Activated naive CD4-positive, alpha-beta T cell treated with anti-CD3 and anti-CD28 coated beads, Interleukin-2, amount 50 U/mL, for 72 hours (primary cell): ENCODE results near the gene KCNJ18. TPM values are rescaled to one million over a fixed set of nuclear protein-coding genes. Genes with fewer than 3 reads are reported as not detected.
"Not testable (repeated sequence)": the region's sequence is repeated elsewhere in the genome, so short reads cannot be mapped to it uniquely, and the experiment has no call there.

ENCODE experiments used
- ATAC-seq, 2 donors: fragments of 150-1000 bp; cut with Tn5 transposase; 2 replicates each; pipeline ENCODE4 v1.10.0; 2021; ENCODE audit warnings: mild to moderate bottlenecking in 2 of 2, moderate library complexity in 2 of 2
- DNase-seq, 2 donors: peaks; one replicate each; pipeline ENCODE4 v3.0.0; 2021 to 2022; ENCODE audit warnings: low spot score in 2 of 2
- H3K27ac Mint-ChIP-seq, 2 donors: one replicate each; pipeline ENCODE4 v1.8.0; 2022; ENCODE audit warnings: mild to moderate bottlenecking in 2 of 2, mixed read lengths in 2 of 2
- H3K36me3 Mint-ChIP-seq, 2 donors: one replicate each; pipeline ENCODE4 v1.8.0; 2022; ENCODE audit warnings: mixed read lengths in 2 of 2
- H3K9me3 Mint-ChIP-seq, 2 donors: one replicate each; pipeline ENCODE4 v1.8.0; 2022; ENCODE audit warnings: mixed read lengths in 2 of 2
- total RNA-seq, 2 donors: library from RNA; stranded (reverse); gene quantifications; one replicate each; pipeline ENCODE4 v1.2.3, GENCODE V29; 2022

KCNJ18 gene
- total RNA-seq, 2 donors from 2014 or later, result not detected

DNA sequence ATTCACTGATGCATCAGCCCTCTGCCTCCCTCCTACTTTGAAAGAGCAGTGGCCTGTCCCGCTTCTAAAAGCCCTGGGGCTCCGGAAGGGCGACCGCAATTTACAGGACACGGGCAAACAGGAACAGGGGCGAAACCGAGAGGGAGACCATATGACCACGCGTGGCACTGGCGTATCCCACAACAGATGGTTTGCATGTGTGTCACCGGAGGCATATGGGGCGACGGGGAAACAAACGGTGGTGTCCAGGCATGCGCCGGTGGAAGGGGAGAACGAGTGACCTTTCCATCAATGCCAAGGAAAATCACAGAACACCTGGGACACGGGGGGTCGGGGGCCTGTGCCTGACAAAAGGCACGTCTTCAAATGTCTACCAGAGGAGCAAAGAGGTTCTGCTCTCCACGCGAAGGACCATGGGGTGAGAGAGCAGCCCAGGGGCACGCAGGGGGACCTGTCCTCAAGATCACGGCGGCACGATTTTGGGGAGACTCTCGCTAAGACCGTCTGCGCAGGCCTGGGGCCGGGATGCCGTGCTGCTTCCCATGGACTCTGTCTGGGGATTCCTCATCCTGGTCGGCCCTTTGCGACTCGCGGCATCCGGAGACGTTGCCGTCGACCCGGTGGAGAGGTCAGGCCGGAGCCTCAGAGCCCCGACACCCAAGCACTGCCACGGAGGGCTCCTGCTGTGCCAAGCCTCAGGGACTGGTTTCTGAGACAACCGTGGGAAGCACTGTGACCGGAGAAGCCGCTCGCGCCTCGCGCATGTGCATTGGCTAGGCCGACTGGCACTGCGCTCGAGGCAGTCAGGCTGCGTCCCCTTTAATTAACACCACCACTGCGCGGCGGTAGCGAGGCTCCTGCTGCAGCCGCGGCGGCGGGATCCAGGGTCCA lies 12.8 kb upstream of the KCNJ18 start:
- H3K27ac Mint-ChIP-seq, result no peak overlapping the region
- DNase-seq (peak in 1 of 2 donors; percentile 41), ATAC-seq (no peak)
- no peaks in the 10 kb centered on the region for H3K36me3 Mint-ChIP-seq
- peaks cover 0 to 3% of the 10 kb centered on the region in 2 donors for H3K9me3 Mint-ChIP-seq

DNA sequence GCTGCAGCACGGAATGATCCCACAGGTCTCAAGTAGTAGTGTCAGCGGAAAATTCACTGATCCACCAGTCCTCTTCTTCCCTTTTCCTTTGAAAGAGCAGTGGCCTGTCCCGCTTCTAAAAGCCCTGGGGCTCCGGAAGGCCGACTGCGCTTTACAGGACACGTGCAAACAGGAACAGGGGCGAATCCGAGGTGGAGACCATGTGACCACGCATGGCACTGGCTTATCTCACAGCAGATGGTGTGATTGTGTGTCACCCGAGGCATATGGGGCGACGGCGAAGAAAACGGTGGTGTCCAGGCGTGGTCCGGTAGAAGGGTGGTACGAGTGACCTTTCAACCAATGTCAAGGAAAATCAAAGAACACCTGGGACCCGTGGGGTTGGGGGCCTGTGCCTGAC lies 12.0 kb upstream of the KCNJ18 start:
- ATAC-seq, result no peak
- no peak for DNase-seq
- no peaks in the 10 kb centered on the region for H3K36me3 Mint-ChIP-seq
- H3K9me3 Mint-ChIP-seq, result peaks cover 0 to 3% of the 10 kb centered on the region in 2 donors
- H3K27ac Mint-ChIP-seq, result no peak overlapping the region

DNA sequence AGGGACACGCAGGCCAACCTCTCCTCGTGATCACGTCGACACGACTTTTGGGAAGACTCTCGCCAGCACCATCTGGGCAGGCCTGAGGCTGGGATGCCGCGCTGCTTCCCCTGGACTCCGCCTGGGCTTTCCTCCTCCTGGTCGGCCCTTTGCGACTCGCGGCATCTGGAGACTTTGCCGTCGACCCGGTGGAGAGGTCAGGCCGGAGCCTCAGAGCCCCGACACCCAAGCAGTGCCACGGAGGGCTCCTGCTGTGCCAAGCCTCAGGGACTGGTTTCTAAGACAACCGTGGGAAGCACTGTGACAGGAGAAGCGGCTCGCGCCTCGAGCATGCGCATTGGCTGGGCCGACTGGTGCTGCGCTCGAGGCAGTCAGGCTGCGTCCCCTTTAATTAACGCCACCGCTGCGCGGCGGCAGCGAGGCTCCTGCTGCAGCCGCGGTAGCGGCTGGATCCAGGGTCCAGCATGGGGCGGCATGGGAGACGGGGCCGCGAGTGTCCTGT lies 11.4 kb upstream of the KCNJ18 start:
- H3K27ac Mint-ChIP-seq, H3K9me3 Mint-ChIP-seq, ATAC-seq, H3K36me3 Mint-ChIP-seq: not testable (repeated sequence)
- peak in 1 of 2 donors; percentile 42 for DNase-seq

DNA sequence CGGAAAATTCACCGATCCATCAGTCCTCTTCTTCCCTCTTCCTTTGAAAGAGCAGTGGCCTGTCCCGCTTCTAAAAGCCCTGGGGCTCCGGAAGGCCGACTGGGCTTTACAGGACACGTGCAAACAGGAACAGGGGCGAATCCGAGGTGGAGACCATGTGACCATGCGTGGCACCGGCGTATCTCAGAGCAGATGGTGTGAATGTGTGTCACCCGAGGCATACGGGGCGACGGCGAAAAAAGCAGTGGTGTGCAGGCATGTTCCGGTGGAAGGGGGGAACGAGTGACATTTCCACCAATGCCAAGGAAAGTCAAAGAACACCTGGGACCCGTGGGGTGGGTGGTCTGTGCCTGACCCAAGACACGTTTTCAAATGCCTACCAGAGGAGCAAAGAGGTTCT lies 10.7 kb upstream of the KCNJ18 start:
- H3K36me3 Mint-ChIP-seq, H3K9me3 Mint-ChIP-seq, H3K27ac Mint-ChIP-seq, ATAC-seq: not testable (repeated sequence)
- peak in 1 of 2 donors; percentile 35 for DNase-seq

DNA sequence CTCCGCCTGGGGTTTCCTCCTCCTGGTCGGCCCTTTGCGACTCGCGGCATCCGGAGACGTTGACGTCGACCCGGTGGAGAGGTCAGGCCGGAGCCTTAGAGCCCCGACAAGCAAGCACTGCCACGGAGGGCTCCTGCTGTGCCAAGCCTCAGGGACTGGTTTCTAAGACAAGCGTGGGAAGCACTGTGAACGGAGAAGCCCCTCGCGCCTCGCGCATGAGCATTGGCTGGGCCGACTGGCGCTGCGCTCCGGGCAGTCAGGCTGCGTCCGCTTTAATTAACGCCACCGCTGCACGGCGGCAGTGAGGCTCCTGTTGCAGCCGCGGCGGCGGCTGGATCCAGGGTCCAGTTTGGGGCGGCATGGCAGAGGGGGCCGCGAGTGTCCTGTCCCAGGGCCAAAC lies 10.2 kb upstream of the KCNJ18 start:
- H3K9me3 Mint-ChIP-seq, H3K36me3 Mint-ChIP-seq, DNase-seq, ATAC-seq, H3K27ac Mint-ChIP-seq: not testable (repeated sequence)

DNA sequence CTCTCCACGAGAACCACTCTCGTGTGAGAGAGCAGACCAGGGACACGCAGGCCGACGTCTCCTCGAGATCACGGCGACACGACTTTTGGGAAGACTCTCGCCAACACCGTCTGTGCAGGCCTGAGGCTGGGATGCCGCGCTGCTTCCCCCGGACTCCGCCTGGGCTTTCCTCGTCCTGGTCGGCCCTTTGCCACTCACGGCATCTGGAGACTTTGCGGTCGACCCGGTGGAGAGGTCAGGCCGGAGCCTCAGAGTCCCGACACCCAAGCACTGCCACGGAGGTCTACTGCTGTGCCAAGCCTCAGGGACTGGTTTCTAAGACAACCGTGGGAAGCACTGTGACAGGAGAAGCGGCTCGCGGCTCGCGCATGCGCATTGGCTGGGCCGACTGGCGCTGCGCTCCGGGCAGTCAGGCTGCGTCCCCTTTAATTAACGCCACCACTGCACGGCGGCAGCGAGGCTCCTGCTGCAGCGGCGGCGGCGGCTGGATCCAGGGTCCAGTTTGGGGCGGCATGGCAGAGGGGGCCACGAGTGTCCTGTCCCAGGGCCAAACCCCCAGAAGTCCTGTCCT lies 9.1 kb upstream of the KCNJ18 start:
- H3K27ac Mint-ChIP-seq, ATAC-seq, H3K36me3 Mint-ChIP-seq, DNase-seq, H3K9me3 Mint-ChIP-seq: not testable (repeated sequence)

DNA sequence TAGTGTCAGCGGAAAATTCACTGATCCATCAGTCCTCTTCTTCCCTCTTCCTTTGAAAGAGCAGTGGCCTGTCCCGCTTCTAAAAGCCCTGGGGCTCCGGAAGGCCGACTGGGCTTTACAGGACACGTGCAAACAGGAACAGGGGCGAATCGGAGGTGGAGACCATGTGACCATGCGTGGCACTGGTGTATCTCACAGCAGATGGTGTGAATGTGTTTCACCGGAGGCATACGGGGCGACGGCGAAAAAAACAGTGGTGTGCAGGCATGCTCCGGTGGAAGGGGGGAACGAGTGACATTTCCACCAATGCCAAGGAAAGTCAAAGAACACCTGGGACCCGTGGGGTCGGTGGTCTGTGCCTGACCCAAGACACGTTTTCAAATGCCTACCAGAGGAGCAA lies 8.4 kb upstream of the KCNJ18 start:
- not testable (repeated sequence) for H3K9me3 Mint-ChIP-seq, DNase-seq, H3K27ac Mint-ChIP-seq, H3K36me3 Mint-ChIP-seq, ATAC-seq

DNA sequence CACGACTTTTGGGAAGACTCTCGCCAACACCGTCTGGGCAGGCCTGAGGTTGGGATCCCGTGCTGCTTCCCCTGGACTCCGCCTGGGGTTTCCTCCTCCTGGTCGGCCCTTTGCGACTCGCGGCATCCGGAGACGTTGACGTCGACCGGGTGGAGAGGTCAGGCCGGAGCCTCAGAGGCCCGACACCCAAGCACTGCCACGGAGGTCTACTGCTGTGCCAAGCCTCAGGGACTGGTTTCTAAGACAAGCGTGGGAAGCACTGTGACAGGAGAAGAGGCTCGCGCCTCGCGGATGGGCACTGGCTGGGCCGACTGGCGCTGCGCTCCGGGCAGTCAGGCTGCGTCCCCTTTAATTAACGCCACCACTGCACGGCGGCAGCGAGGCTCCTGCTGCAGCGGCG lies 7.9 kb upstream of the KCNJ18 start:
- H3K9me3 Mint-ChIP-seq, ATAC-seq, H3K36me3 Mint-ChIP-seq, H3K27ac Mint-ChIP-seq, DNase-seq: not testable (repeated sequence)

DNA sequence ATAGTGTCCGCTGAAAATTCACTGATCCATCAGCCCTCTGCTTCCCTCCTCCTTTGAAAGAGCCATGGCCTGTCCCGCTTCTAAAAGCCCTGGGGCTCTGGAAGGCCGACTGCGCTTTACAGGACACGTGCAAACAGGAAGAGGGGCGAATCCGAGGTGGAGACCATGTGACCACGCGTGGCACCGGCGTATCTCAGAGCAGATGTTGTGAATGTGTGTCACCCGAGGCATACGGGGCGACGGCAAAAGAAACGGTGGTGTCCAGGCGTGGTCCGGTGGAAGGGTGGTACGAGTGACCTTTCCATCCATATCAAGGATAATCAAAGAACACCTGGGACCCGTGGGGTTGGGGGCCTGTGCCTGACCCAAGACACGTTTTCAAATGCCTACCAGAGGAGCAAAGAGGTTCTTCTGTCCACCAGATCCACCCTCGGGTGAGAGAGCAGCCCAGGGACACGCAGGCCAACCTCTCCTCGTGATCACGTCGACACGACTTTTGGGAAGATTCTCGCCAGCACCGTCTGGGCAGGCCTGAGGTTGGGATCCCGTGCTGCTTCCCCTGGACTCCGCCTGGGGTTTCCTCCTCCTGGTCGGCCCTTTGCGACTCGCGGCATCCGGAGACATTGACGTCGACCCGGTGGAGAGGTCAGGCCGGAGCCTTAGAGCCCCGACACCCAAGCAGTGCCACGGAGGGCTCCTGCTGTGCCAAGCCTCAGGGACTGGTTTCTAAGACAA lies 7.1 kb upstream of the KCNJ18 start:
- H3K27ac Mint-ChIP-seq, DNase-seq, H3K9me3 Mint-ChIP-seq, ATAC-seq, H3K36me3 Mint-ChIP-seq: not testable (repeated sequence)

DNA sequence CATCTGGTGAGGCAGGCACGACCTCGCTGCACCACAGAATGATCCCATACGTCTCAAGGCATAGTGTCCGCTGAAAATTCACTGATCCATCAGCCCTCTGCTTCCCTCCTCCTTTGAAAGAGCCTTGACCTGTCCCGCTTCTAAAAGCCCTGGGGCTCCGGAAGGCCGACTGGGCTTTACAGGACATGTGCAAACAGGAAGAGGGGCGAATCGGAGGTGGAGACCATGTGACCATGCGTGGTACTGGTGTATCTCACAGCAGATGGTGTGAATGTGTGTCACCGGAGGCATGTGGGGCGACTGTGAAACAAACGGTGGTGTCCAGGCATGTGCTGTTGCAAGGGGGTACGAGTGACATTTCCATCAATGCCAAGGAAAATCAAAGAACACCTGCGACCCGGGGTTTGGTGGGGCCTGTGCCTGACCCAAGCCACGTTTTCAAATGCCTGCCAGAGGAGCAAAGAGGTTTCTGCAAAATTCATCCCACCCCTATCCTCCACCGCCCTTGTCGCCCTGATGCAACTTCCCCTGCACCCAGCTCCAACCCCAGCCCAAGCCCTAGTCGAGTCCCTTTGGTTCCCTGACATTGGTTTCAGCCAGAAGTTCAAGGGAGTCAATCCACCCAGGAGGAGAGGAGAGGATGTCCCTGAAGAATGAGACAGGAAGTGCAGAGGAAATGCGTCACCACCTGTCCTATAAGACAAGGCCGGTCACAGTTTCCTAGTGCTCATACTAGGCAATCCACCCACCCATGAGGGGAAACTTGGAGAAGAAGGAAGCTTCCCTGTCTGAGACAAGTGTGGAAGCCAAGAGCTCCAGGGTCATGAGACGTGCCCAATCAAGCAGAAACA lies 5.9 kb upstream of the KCNJ18 start:
- ATAC-seq (no peak), DNase-seq (no peak)
- no peaks in the 10 kb centered on the region for H3K36me3 Mint-ChIP-seq
- H3K27ac Mint-ChIP-seq, result peak overlapping the region in 1 of 2 donors; percentile 50
- H3K9me3 Mint-ChIP-seq, result no peaks in the 10 kb centered on the region

DNA sequence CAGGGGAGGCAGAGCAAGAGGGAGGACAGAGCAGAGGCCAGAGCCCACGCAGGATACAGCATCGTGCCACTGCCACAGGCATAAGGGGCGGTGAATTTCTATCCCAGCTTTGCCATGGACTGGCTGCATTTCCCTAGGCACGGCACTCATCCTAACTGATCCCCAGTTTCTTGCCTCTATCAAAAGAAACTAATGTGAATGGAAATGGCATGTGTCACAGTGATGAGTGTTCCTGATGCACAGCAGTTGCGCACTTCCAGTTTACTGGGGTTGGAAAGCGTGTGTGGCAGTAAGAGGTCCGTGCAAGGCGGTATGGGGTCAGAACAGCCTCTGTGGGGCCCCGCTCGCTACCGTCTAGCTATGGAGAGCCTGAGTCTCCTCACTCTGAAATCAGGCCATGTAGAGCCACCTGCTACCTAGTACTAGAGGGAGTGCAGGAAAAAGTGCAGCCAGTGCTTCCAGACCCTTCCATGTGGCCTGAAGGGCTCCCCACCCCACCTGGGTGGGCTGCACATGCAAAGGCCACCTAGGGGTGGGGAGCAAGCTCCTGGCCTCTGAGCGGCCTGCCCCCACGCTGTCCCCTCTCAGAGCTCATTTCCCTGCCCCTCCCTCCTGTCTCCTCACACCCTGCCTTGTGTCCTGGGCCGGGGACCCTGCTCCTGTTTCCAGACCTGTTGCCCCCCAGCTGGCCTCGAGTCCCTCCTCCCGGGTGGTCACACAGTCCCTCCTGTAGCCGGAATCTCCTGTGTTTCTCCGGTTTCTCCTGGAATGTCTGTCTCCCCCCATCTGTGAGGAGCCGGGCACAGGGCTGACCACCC lies 5.0 kb upstream of the KCNJ18 start:
- H3K36me3 Mint-ChIP-seq, result no peaks in the 10 kb centered on the region
- no peaks in the 10 kb centered on the region for H3K9me3 Mint-ChIP-seq
- ATAC-seq (no peak), DNase-seq (no peak)
- H3K27ac Mint-ChIP-seq, result no peak overlapping the region

DNA sequence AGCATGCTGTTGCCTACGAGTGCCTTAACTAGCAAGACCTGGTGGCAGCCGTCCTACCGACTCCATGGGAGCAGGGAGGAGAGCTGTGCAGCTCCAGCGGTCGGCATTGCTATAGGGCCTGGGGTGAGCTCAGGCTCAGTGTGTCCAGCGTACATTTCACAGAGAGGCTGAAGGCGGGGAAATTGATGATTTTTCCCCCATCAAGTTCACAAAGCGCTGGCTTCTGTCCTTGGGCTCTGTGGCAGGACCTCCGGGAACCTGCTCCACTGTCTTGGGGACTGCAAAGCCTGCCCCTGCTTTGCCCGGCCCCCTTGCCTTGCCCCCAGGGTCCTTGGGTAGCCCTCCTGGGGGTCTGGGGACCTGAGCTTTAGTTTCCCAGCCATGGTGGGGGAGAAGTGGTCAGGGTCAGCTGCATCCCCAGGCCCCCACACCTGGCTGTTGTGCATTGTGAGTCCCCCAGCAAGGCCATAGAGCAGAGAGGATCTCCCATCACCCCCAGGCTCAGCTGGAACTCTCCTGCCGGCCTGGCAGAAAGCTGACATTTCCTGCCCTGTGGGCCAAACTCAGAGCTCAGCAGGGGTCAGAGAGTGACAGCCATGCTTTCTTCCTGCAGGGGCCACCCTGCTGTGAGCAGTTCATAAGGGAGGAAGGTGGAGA lies 3.9 kb upstream of the KCNJ18 start:
- DNase-seq (no peak), ATAC-seq (no peak)
- no peaks in the 10 kb centered on the region for H3K9me3 Mint-ChIP-seq
- no peak overlapping the region for H3K27ac Mint-ChIP-seq
- H3K36me3 Mint-ChIP-seq, result no peaks in the 10 kb centered on the region

DNA sequence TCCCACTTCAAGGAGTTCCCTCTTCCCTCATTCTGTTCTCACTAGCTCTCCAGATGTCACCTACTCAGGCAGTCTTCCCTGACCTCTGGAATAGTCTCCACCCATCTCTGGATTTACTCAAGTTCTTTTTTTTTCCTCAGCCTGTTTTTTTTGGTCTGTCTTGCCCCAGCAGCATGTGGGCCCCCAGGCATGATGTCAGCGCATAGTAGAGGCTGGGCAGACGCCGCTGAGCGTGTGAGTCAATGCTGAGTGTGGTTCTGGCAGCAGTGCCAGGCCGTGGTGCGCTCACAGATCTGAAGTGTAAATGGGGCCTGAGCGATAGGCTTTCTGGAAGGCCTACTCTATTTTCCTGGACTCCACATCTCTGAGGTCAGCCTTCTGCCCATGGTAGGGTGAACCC lies 2.7 kb upstream of the KCNJ18 start:
- ATAC-seq (no peak), DNase-seq (no peak)
- H3K9me3 Mint-ChIP-seq, result peaks cover 0 to under 1% of the 10 kb centered on the region in 2 donors
- no peak overlapping the region for H3K27ac Mint-ChIP-seq
- H3K36me3 Mint-ChIP-seq, result no peaks in the 10 kb centered on the region

DNA sequence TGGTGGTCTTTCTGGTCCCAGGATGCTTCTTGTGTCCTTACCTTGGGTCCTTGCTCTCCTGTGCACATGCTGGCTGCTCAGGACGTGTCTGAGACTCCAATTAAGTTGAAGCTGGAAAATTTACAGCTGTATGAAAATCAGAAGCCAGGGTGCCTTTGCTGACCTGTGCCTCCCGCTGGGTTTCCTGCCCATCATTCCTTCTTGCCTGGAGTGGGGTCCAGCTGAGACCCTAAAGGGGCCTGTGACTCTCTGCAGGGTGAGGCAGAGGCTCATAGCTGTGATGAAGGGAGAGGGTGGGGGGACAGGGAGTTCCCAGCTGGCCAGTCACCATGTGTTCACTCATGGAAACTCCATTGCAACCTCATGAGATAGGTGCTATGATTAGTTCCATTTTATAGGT lies 1.5 kb upstream of the KCNJ18 start:
- H3K36me3 Mint-ChIP-seq, ATAC-seq, H3K27ac Mint-ChIP-seq, H3K9me3 Mint-ChIP-seq, DNase-seq: not testable (repeated sequence)

DNA sequence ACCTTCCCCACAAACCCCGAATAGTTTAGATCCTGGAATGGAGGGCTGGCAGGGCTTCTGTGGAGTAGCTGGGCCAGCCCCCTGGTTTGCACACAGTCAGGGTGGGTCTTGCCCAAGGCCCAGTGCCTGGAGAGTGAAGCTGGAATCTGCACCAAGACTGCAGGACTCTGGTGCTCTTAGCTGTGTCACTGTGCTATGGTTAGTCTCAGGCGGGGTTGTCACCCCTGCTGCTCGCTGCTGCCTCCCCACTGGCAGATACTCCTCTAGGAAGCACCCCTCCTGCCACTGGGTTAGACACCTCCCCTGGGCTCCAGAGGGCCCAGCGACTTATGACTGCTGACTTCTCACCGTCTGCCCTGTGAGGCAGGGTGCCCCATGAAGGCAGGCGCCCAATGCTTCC lies 842 bp upstream of the KCNJ18 start:
- ATAC-seq, H3K9me3 Mint-ChIP-seq, DNase-seq, H3K36me3 Mint-ChIP-seq, H3K27ac Mint-ChIP-seq: not testable (repeated sequence)
